Mesothelial cell of epicardium (in vitro differentiated cells): ENCODE data around the gene MAG. TPM values are rescaled to one million over a fixed set of nuclear protein-coding genes. Genes with fewer than 3 reads are reported as not detected.

Source experiments
- DNase-seq, 2 experiments: peaks; one replicate each; pipeline ENCODE4 v3.0.0; 2021; ENCODE audit warnings: low spot score in 2 of 2; ENCODE audit not compliant: unreplicated experiment in 2 of 2
- H3K27ac Mint-ChIP-seq: 2 replicates; pipeline ENCODE4 v1.8.0; 2021; ENCODE audit warnings: mixed read lengths
- H3K27me3 Mint-ChIP-seq: 2 replicates; pipeline ENCODE4 v1.8.0; 2021; ENCODE audit warnings: low read depth, mixed read lengths
- H3K36me3 Mint-ChIP-seq: 2 replicates; pipeline ENCODE4 v1.8.0; 2021; ENCODE audit warnings: mixed read lengths
- H3K4me1 Mint-ChIP-seq: 2 replicates; pipeline ENCODE4 v1.8.0; 2021; ENCODE audit warnings: mixed read lengths
- H3K4me3 Mint-ChIP-seq: 2 replicates; pipeline ENCODE4 v1.8.0; 2021; ENCODE audit warnings: mild to moderate bottlenecking, moderate library complexity, mixed read lengths
- H3K9me3 Mint-ChIP-seq: 2 replicates; pipeline ENCODE4 v1.8.0; 2021; ENCODE audit warnings: mixed read lengths
- total RNA-seq: library from RNA; stranded (reverse); gene quantifications from 3 replicates; pipeline ENCODE4 v1.2.1, GENCODE V29; 2021
- TF ChIP-seq, protein P1 (sequence below): fragments of 200-600 bp; sonication (generic); IDR thresholded peaks from one replicate; pipeline ENCODE4 v1.5.0; 2021; ENCODE audit warnings: antibody characterized with exemption; ENCODE audit not compliant: unreplicated experiment

The MAG gene
- total RNA-seq, 1 donor from 2014 or later, result 26.1 TPM

DNA sequence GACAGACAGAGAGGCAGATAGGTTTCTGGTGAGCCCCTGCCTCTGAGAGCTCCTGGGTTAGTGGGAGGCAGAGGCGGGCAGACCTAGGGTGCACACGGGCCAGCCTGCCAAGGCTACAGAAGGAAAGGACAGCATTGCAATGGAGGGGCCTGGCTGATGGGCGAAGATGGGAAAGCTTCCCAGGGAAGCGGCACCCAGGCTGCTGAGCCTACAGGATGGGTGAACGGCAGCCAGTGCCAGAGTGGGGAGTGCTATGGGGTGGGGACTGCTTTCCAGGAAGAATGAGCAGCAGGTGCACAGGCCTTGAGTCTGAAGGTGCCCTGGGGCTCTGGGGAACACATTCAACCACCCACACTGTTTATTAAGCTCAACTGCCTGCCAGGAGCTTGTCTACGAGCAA, 702 bp upstream of the MAG start:
- DNase-seq, result no peak
- TF ChIP-seq, protein P1, sequence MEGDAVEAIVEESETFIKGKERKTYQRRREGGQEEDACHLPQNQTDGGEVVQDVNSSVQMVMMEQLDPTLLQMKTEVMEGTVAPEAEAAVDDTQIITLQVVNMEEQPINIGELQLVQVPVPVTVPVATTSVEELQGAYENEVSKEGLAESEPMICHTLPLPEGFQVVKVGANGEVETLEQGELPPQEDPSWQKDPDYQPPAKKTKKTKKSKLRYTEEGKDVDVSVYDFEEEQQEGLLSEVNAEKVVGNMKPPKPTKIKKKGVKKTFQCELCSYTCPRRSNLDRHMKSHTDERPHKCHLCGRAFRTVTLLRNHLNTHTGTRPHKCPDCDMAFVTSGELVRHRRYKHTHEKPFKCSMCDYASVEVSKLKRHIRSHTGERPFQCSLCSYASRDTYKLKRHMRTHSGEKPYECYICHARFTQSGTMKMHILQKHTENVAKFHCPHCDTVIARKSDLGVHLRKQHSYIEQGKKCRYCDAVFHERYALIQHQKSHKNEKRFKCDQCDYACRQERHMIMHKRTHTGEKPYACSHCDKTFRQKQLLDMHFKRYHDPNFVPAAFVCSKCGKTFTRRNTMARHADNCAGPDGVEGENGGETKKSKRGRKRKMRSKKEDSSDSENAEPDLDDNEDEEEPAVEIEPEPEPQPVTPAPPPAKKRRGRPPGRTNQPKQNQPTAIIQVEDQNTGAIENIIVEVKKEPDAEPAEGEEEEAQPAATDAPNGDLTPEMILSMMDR, result no peak
- H3K4me3 Mint-ChIP-seq, result no peak overlapping the region
- H3K9me3 Mint-ChIP-seq, result no peaks in the 10 kb centered on the region
- H3K27me3 Mint-ChIP-seq, result no peaks in the 10 kb centered on the region
- no peak overlapping the region for H3K27ac Mint-ChIP-seq
- H3K36me3 Mint-ChIP-seq, result no peaks in the 10 kb centered on the region
- peaks cover 35% of the 10 kb centered on the region for H3K4me1 Mint-ChIP-seq

DNA sequence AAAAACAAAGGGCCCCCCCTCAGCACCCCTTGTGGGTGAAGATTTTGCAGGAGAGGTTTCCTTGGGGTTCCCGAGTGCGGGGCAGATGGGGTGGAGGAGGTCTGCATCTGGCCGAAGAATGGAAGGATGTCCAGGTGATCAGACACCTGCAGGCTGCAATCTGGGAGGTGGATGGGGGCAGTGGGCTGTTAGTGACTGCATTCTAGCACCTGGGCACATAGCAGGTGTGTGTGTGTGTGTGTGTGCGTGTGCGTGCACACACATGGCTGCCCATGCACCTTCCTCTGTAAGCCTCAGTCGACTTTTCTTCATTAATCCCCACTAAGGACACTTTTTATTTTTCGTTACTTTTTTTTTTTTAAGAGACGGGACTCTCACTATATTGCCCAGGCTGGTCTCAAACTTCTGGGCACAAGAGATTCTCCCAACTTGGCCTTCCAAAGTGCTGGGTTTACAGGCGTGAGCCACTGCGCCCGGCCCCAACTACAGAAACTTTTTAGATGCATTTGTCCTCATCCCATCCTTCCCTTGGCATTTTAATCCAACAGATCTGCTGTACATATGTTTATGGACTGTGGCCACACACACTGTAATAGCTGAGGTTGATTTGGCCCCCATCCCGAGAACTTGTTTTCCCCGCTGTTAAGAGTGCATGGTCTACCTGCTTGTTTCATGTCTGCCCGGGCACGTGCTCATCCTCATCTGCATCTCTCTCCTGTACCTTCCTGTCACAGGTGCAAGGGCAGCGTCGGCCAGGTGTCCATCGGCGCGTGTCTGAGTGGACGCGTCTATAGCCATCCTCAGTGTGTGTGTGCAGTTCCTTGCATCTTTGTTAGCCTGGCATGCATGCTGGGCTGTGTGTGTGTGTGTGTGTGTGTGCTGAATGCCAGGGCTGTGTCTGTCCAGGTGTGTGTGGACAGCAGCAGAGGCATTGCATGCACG, 731 bp downstream of the MAG start:
- no peak for DNase-seq
- H3K27me3 Mint-ChIP-seq, result no peaks in the 10 kb centered on the region
- H3K27ac Mint-ChIP-seq, result no peak overlapping the region
- H3K4me1 Mint-ChIP-seq, result peaks cover 35% of the 10 kb centered on the region
- no peaks in the 10 kb centered on the region for H3K36me3 Mint-ChIP-seq
- TF ChIP-seq, protein P1, result no peak
- no peaks in the 10 kb centered on the region for H3K9me3 Mint-ChIP-seq
- no peak overlapping the region for H3K4me3 Mint-ChIP-seq

- DNase-seq, result no peak
- Mint-ChIP-seq H3K4me3 (no peak overlapping the region), H3K27ac (no peak overlapping the region), H3K27me3 (no peaks in the 10 kb centered on the region), H3K4me1 (peaks cover 35% of the 10 kb centered on the region), H3K36me3 (no peaks in the 10 kb centered on the region), H3K9me3 (no peaks in the 10 kb centered on the region)
- TF ChIP-seq, protein P1, result no peak
Observed at GRCh38 chr19:35293363-35293739, 1.4 kb downstream of the MAG start.

GRCh38 chr19:35293808-35294207, 1.8 kb downstream of the MAG start:
- DNase-seq, result no peak
- Mint-ChIP-seq H3K27me3 (no peaks in the 10 kb centered on the region), H3K27ac (no peak overlapping the region), H3K4me1 (peaks cover 35% of the 10 kb centered on the region), H3K4me3 (no peak overlapping the region), H3K36me3 (no peaks in the 10 kb centered on the region), H3K9me3 (no peaks in the 10 kb centered on the region)
- TF ChIP-seq, protein P1, result no peak

GRCh38 chr19:35294328-35294727, 2.4 kb downstream of the MAG start:
- Mint-ChIP-seq H3K4me3 (no peak overlapping the region), H3K4me1 (peaks cover 35% of the 10 kb centered on the region), H3K9me3 (no peaks in the 10 kb centered on the region), H3K27ac (no peak overlapping the region), H3K36me3 (no peaks in the 10 kb centered on the region), H3K27me3 (no peaks in the 10 kb centered on the region)
- TF ChIP-seq, protein P1, result no peak
- DNase-seq, result no peak
